K562 (cell line): ENCODE measurements around the gene UBE2D2. TPM values are rescaled to one million over a fixed set of nuclear protein-coding genes. Genes with fewer than 3 reads are reported as not detected.

Experiments
- AFF4 ChIP-seq: sonication (generic); formaldehyde crosslinking; IDR thresholded peaks from 2 replicates; pipeline ENCODE4 v1.8.0; 2023; ENCODE audit warnings: mild to moderate bottlenecking, missing genetic modification reagents
- EGR1 ChIP-seq: fragments of 450-650 bp; conservative IDR thresholded peaks from 2 replicates; pipeline ENCODE4 v1.6.1; 2017; ENCODE audit warnings: mild to moderate bottlenecking
- IRF1 ChIP-seq: sonication (generic); formaldehyde crosslinking; IDR thresholded peaks from 2 replicates; pipeline ENCODE4 v1.8.0; 2022; ENCODE audit warnings: missing genetic modification reagents, mild to moderate bottlenecking, borderline replicate concordance
- JUND ChIP-seq, 2 experiments: IDR thresholded peaks; 2 replicates in 1 of 2; 3 replicates in 1 of 2; pipeline ENCODE4 v1.6.1; 2011; ENCODE audit warnings: borderline replicate concordance in 2 of 2, low read depth in 2 of 2, low read length in 2 of 2, improper control_type of control experiment in 1 of 2, missing biosample characterization in 1 of 2, missing genetic modification characterization in 1 of 2, missing genetic modification reagents in 1 of 2
- MEF2A ChIP-seq: IDR thresholded peaks from 2 replicates; pipeline ENCODE4 v1.6.1; 2011; ENCODE audit warnings: low read depth, mild to moderate bottlenecking, low read length, moderate library complexity; ENCODE audit not compliant: control insufficient read depth
- MNT ChIP-seq, 2 experiments: fragments of 450-650 bp; conservative IDR thresholded peaks; 2 replicates each; pipeline ENCODE4 v1.6.1; 2017; ENCODE audit warnings: mild to moderate bottlenecking in 2 of 2, moderate library complexity in 2 of 2
- POLR2A ChIP-seq: fragments of 450-650 bp; conservative IDR thresholded peaks from 2 replicates; pipeline ENCODE4 v1.6.1; 2016
- SETDB1 ChIP-seq: IDR thresholded peaks from one replicate; pipeline ENCODE4 v1.6.1; 2012; ENCODE audit warnings: low read length, control low read depth, inconsistent platforms
- XRCC4 ChIP-seq: IDR thresholded peaks from one replicate; pipeline ENCODE4 v1.6.1; 2011; ENCODE audit not compliant: insufficient read depth, insufficient read length; ENCODE audit errors: extremely low read depth
- ZFPM2 ChIP-seq: fragments of 250-450 bp; sonication (Bioruptor Pico); IDR thresholded peaks from 2 replicates; pipeline ENCODE4 v1.5.1; 2022; ENCODE audit warnings: mild to moderate bottlenecking
- ZMIZ1 ChIP-seq, 2 experiments: fragments of 150-350 bp in 1 of 2; IDR thresholded peaks; 2 replicates each; pipeline ENCODE4 v1.6.1; 2012 to 2016; ENCODE audit warnings: low read depth in 2 of 2, low read length in 2 of 2, mild to moderate bottlenecking in 1 of 2, moderate library complexity in 1 of 2
- ZNF134 ChIP-seq: fragments of 250-450 bp; sonication (Bioruptor Pico); conservative IDR thresholded peaks from 2 replicates; pipeline ENCODE4 v1.4.0; 2020
- ZNF146 ChIP-seq: IDR thresholded peaks from one replicate; pipeline ENCODE4 v1.6.1; 2018; ENCODE audit warnings: missing compliant biosample characterization; ENCODE audit not compliant: unreplicated experiment
- ZNF766 ChIP-seq: fragments of 200-800 bp; sonication (Bioruptor generic); conservative IDR thresholded peaks from 2 replicates; pipeline ENCODE4 v1.6.1; 2016; ENCODE audit warnings: missing genetic modification characterization, missing compliant biosample characterization
- polyA plus RNA-seq, 8 experiments: library from polyadenylated mRNA; depleted of rRNA in 4 of 8; stranded (reverse) in 5 of 8; unstranded in 3 of 8; fragments of >200 nt; fragmentation: Nextera tagmentation in 2 of 8; fragmentation: Illumina TruSeq in 1 of 8; extraction: Ambion mirVana in 2 of 8; extraction: Trizol in 1 of 8; gene quantifications; 2 replicates each; pipeline versions ENCODE4 v1.2.1 to v1.2.3, GENCODE V29; 2011 to 2014; ENCODE audit warnings: inconsistent platforms in 1 of 8, missing spikeins in 1 of 8
- total RNA-seq, 7 experiments: library from RNA; depleted of rRNA in 6 of 7; stranded (reverse); fragments of >200 nt in 6 of 7; fragmentation: Illumina TruSeq in 2 of 7; extraction: Trizol in 2 of 7; gene quantifications; 2 replicates each; pipeline versions ENCODE4 v1.2.1 to v1.2.3, GENCODE V29; 2011 to 2021; ENCODE audit warnings: low replicate concordance in 1 of 7

UBE2D2 gene
- total and polyA plus RNA-seq, 9 of the 15 experiments (the other 6 are each of a cell fraction or from before 2014, with no cell fraction given) = 53.6 to 198 (median 122) TPM

- TF ChIP-seq IRF1 (CRISPR knock-in tag) (no peak), POLR2A (peak; percentile 70), MEF2A (no peak), JUND (IDR thresholded peaks at IDR 0.05; ENCODE audit: borderline replicate concordance, low read depth, low read length) (peak; percentile 46), JUND (tag; IDR thresholded peaks at IDR 0.05; ENCODE audit: borderline replicate concordance, low read depth, low read length) (no peak; the same call in 2 of the 3 replicates), AFF4 (no peak), ZMIZ1 (IDR thresholded peaks at IDR 0.05; ENCODE audit: low read depth in 2 of 2, low read length in 2 of 2) (no peak), EGR1 (peak; percentile 31; the same call in 1 of the 2 replicates), MNT (conservative IDR thresholded peaks at IDR 0.05) (peak in 1 of 2 experiments; percentile 49; a peak in 1 of 4 replicates), SETDB1 (no peak), ZNF134 (CRISPR knock-in tag) (no peak), ZNF146 (CRISPR knock-in tag) (no peak), ZNF766 (no peak), XRCC4 (no peak), ZFPM2 (CRISPR knock-in tag) (no peak)
Measured at GRCh38 chr5:139648205-139649081, 87.3 kb downstream of the UBE2D2 start, which contains the start of gene CXXC5 (continued).
